ENCODE data around the gene CREB1. TPM values are rescaled to one million over a fixed set of nuclear protein-coding genes. Genes with fewer than 3 reads are reported as not detected.

CREB1 gene
- total and polyA plus RNA-seq, 4 donors, result 8.4 to 88.7 (median 35.7) TPM

DNA sequence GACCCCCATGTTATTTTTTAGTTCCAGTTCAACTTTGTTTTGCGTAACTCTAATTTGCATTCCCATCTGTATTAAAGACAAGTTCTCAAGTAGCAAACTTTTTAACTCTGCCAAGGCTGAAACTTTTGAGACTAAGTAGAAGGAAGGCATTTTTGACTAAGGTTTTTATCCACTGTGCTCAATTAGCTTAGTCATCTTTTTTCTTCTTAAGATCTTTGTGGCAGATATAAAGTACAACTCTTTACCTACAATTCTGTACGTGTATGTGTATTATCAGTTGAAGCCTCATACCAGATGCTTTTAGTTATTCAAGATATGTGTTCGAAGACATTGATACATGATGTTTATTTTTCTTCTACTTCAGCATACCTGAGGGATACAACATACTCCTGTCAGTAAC lies 41.6 kb downstream of the CREB1 start:
- ATAC-seq (ENCODE audit: low FRiP score) (no peak), DNase-seq (no peak)
- Histone ChIP-seq H3K27ac (ENCODE audit: low read depth in 1 of 2, low read length in 2 of 2) (no peak overlapping the region), H3K9me3 (ENCODE audit: control insufficient read depth, low read length) (no peaks in the 10 kb centered on the region), H3K4me3 (ENCODE audit: low read length in 2 of 2) (no peak overlapping the region), H3K4me1 (ENCODE audit: control insufficient read depth in 1 of 2, insufficient read depth in 2 of 2, low read length in 2 of 2) (no peaks in the 10 kb centered on the region), H3K27me3 (ENCODE audit: control insufficient read depth in 1 of 2, insufficient read depth in 2 of 2, low read length in 1 of 2) (no peaks in the 10 kb centered on the region), H3K36me3 (ENCODE audit: control insufficient read depth in 1 of 2, insufficient read depth in 2 of 2, low read length in 1 of 2) (peaks cover 0 to 4% of the 10 kb centered on the region in 2 donors)
- intact Hi-C loops (cut with DNase I), result no loop called here
- WGBS, 2 donors, result 86 to 87% methylated on average over 3 of the region's 3 CpGs

DNA sequence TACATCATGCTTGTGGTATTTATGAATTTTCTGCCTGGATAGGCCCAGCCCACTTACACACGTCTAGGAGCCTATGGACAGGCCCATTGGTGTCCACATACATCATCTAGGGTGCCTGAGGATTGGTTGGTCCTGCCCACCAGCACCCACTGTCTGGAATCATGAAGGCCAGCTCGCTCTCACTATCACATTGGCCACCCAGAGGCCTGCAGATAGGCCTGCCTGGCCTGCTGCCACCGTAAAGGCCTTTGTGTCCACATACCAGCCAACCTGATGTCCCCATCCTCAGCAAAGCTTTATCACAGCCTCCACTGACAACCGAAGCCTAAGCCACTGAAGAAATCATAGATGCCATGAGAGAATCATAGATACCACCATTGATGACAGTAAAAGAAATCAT lies 55.2 kb downstream of the CREB1 start:
- ATAC-seq (ENCODE audit: low FRiP score), result no peak
- no peaks in the 10 kb centered on the region for H3K4me1 ChIP-seq (ENCODE audit: control insufficient read depth in 1 of 2, insufficient read depth in 2 of 2, low read length in 2 of 2)

DNA sequence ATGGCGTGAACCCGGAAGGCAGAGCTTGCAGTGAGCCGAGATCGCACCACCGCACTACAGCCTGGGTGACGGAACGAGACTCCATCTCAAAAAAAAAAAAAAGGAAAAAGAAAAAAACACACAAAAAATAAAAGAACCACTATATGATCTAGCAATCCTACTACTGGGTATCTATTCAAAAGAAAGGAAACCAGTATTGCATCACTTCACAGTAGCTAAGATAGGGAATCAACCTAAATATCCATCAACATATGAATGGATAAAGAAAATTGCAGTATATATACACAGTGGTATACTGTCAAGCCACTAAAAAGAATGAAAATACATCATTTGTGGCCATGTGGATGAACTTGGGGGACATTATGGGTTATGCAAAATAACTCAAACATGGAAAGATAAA lies 57.5 kb downstream of the CREB1 start:
- no peak for ATAC-seq (ENCODE audit: low FRiP score)
- 98 to 99% methylated on average over 7 of the region's 7 CpGs for WGBS, 2 donors
- Histone ChIP-seq H3K27ac (ENCODE audit: low read depth in 1 of 2, low read length in 2 of 2) (no peak overlapping the region), H3K9me3 (ENCODE audit: control insufficient read depth, low read length) (no peaks in the 10 kb centered on the region), H3K4me3 (ENCODE audit: low read length in 2 of 2) (no peak overlapping the region), H3K4me1 (ENCODE audit: control insufficient read depth in 1 of 2, insufficient read depth in 2 of 2, low read length in 2 of 2) (no peaks in the 10 kb centered on the region), H3K36me3 (ENCODE audit: control insufficient read depth in 1 of 2, insufficient read depth in 2 of 2, low read length in 1 of 2) (peaks cover 3% of the 10 kb centered on the region in 2 donors), H3K27me3 (ENCODE audit: control insufficient read depth in 1 of 2, insufficient read depth in 2 of 2, low read length in 1 of 2) (no peaks in the 10 kb centered on the region)
- intact Hi-C loops (cut with DNase I), result no loop called here
- no peak for DNase-seq

More for the DNA sequence above, 55.2 kb downstream of the CREB1 start:
- Histone ChIP-seq H3K9me3 (ENCODE audit: control insufficient read depth, low read length) (no peaks in the 10 kb centered on the region), H3K4me3 (ENCODE audit: low read length in 2 of 2) (no peak overlapping the region), H3K36me3 (ENCODE audit: control insufficient read depth in 1 of 2, insufficient read depth in 2 of 2, low read length in 1 of 2) (peaks cover 3% of the 10 kb centered on the region in 2 donors), H3K27me3 (ENCODE audit: control insufficient read depth in 1 of 2, insufficient read depth in 2 of 2, low read length in 1 of 2) (no peaks in the 10 kb centered on the region), H3K27ac (ENCODE audit: low read depth in 1 of 2, low read length in 2 of 2) (no peak overlapping the region)
- no peak for DNase-seq
- WGBS, 2 donors, result 92 to 94% methylated on average over 4 of the region's 4 CpGs
- intact Hi-C loops (cut with DNase I), result no loop called here

DNA sequence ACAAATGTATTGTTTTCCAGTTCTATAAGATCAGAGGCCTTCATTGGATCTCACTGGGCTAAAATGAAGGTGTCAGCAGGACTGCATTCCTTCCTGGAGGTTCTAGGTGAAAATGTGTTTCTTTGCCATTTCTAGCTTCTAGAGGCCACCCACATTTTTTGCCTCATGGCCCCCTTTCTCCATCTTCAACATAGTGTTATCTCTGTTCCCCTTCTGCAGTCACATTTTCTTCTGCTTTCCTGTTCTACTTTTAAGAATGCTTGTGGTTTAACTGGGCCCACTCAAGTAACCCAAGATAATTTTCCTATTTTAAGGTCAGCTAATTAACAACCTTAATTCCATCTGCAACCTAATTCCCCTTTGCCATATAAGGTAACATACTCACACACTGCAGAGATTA lies 59.4 kb downstream of the CREB1 start:
- Histone ChIP-seq H3K36me3 (ENCODE audit: control insufficient read depth in 1 of 2, insufficient read depth in 2 of 2, low read length in 1 of 2) (peaks cover 3% of the 10 kb centered on the region in 2 donors), H3K27ac (ENCODE audit: low read depth in 1 of 2, low read length in 2 of 2) (no peak overlapping the region), H3K9me3 (ENCODE audit: control insufficient read depth, low read length) (no peaks in the 10 kb centered on the region), H3K4me3 (ENCODE audit: low read length in 2 of 2) (no peak overlapping the region), H3K4me1 (ENCODE audit: control insufficient read depth in 1 of 2, insufficient read depth in 2 of 2, low read length in 2 of 2) (no peaks in the 10 kb centered on the region), H3K27me3 (ENCODE audit: control insufficient read depth in 1 of 2, insufficient read depth in 2 of 2, low read length in 1 of 2) (no peaks in the 10 kb centered on the region)
- intact Hi-C loops (cut with DNase I), result no loop called here
- ATAC-seq (ENCODE audit: low FRiP score), result no peak
- DNase-seq, result no peak

DNA sequence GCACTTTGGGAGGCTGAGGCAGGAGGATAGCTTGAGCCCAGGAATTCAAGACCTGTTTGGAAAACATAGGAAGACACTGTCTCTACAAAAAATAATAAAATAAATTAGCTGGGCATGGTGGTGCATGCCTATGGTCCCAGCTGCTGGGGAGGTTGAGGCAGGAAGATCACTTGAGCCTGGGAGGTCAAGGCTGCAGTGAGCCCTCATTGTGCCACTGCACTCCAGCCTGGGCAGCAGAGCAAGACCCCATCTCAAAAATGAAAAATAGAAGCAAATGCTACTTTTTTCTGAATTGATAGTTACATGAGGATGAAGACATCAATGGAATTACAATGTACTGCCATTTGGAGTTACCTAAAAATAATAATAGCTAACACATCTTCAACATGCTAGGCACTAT lies 63.5 kb downstream of the CREB1 start:
- H3K27me3 ChIP-seq (ENCODE audit: control insufficient read depth in 1 of 2, insufficient read depth in 2 of 2, low read length in 1 of 2), result no peaks in the 10 kb centered on the region
- no peak for ATAC-seq (ENCODE audit: low FRiP score)
- H3K27ac ChIP-seq (ENCODE audit: low read depth in 1 of 2, low read length in 2 of 2), result no peak overlapping the region
- H3K9me3 ChIP-seq (ENCODE audit: control insufficient read depth, low read length), result no peaks in the 10 kb centered on the region
- peaks cover 0 to 4% of the 10 kb centered on the region in 2 donors for H3K36me3 ChIP-seq (ENCODE audit: control insufficient read depth in 1 of 2, insufficient read depth in 2 of 2, low read length in 1 of 2)
- H3K4me1 ChIP-seq (ENCODE audit: control insufficient read depth in 1 of 2, insufficient read depth in 2 of 2, low read length in 2 of 2), result no peaks in the 10 kb centered on the region
- no peak for DNase-seq
- intact Hi-C loops (cut with DNase I), result no loop called here
- H3K4me3 ChIP-seq (ENCODE audit: low read length in 2 of 2), result no peak overlapping the region

DNA sequence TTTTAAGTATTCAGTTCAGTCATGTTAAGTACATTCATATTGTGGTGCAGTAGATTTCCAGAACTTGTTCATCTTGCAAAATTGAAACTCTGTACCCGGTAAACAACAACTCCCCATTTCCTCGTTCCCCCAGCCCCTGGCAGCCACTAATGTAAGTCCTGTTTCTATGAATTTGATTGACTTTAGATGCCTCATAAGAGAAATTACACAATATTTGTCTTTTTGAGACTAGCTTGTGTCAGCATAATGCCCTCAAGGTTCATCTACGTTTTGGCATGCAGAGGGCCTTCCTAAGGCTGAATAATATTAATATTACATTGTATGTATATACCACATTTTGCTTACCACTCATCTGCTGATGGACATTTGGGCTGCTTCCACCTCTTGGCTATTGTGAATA lies 64.5 kb downstream of the CREB1 start:
- 84 to 91% methylated on average over 3 of the region's 3 CpGs for WGBS, 2 donors
- ATAC-seq (ENCODE audit: low FRiP score), result no peak
- Histone ChIP-seq H3K36me3 (ENCODE audit: control insufficient read depth in 1 of 2, insufficient read depth in 2 of 2, low read length in 1 of 2) (peaks cover 0 to 4% of the 10 kb centered on the region in 2 donors), H3K4me3 (ENCODE audit: low read length in 2 of 2) (no peak overlapping the region), H3K27me3 (ENCODE audit: control insufficient read depth in 1 of 2, insufficient read depth in 2 of 2, low read length in 1 of 2) (no peaks in the 10 kb centered on the region), H3K4me1 (ENCODE audit: control insufficient read depth in 1 of 2, insufficient read depth in 2 of 2, low read length in 2 of 2) (no peaks in the 10 kb centered on the region), H3K9me3 (ENCODE audit: control insufficient read depth, low read length) (no peaks in the 10 kb centered on the region), H3K27ac (ENCODE audit: low read depth in 1 of 2, low read length in 2 of 2) (no peak overlapping the region)
- DNase-seq, result no peak
- intact Hi-C loops (cut with DNase I), result no loop called here

DNA sequence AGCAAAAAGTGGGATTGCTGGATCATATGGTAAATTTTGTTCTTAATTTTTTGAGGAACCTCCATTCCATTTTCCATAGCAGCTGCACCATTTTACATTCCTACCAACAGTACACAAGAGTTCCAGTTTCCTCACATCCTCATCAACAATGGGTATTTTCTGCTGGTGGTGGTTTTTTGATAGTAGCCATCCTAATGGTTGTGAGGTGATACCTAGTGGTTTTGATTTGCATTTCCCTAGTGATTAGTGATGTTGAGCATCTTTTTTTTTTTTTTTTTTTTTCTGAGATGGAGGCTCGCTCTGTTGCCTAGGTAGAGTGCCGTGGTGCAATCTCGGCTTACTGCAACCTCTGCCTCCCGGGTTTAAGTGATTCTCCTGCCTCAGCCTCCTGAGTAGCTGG lies 65.0 kb downstream of the CREB1 start:
- peaks cover 0 to 4% of the 10 kb centered on the region in 2 donors for H3K36me3 ChIP-seq (ENCODE audit: control insufficient read depth in 1 of 2, insufficient read depth in 2 of 2, low read length in 1 of 2)
- no peak overlapping the region for H3K4me3 ChIP-seq (ENCODE audit: low read length in 2 of 2)
- no peaks in the 10 kb centered on the region for H3K4me1 ChIP-seq (ENCODE audit: control insufficient read depth in 1 of 2, insufficient read depth in 2 of 2, low read length in 2 of 2)
- no peaks in the 10 kb centered on the region for H3K9me3 ChIP-seq (ENCODE audit: control insufficient read depth, low read length)
- DNase-seq (no peak), ATAC-seq (ENCODE audit: low FRiP score) (no peak)
- intact Hi-C loops (cut with DNase I), result no loop called here
- 97 to 98% methylated on average over 4 of the region's 4 CpGs for WGBS, 2 donors
- no peak overlapping the region for H3K27ac ChIP-seq (ENCODE audit: low read depth in 1 of 2, low read length in 2 of 2)
- H3K27me3 ChIP-seq (ENCODE audit: control insufficient read depth in 1 of 2, insufficient read depth in 2 of 2, low read length in 1 of 2), result no peaks in the 10 kb centered on the region

DNA sequence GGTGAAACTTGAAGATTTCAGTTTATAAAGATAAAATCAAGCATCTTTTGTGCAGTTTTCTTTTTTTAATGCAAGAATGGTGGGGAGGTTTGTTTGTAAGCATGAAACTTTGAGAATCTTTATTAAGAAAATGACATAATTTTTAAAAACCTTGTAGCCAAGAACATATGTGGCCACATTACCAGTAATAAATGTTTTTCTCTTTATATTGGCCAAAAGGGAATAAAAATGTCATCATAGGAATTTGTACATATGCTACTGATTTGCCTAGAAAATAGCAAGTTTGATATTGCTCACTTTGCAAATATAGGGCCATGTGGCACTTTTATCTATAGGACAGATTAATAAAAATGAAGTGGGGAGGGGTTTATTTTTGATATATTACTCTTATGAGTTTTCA lies 69.9 kb downstream of the CREB1 start:
- peaks cover 0 to 4% of the 10 kb centered on the region in 2 donors for H3K36me3 ChIP-seq (ENCODE audit: control insufficient read depth in 1 of 2, insufficient read depth in 2 of 2, low read length in 1 of 2)
- intact Hi-C loops (cut with DNase I), result no loop called here
- H3K27me3 ChIP-seq (ENCODE audit: control insufficient read depth in 1 of 2, insufficient read depth in 2 of 2, low read length in 1 of 2), result no peaks in the 10 kb centered on the region
- H3K9me3 ChIP-seq (ENCODE audit: control insufficient read depth, low read length), result no peaks in the 10 kb centered on the region
- no peaks in the 10 kb centered on the region for H3K4me1 ChIP-seq (ENCODE audit: control insufficient read depth in 1 of 2, insufficient read depth in 2 of 2, low read length in 2 of 2)
- DNase-seq (no peak), ATAC-seq (ENCODE audit: low FRiP score) (no peak)
- no peak overlapping the region for H3K4me3 ChIP-seq (ENCODE audit: low read length in 2 of 2)
- no peak overlapping the region for H3K27ac ChIP-seq (ENCODE audit: low read depth in 1 of 2, low read length in 2 of 2)

DNA sequence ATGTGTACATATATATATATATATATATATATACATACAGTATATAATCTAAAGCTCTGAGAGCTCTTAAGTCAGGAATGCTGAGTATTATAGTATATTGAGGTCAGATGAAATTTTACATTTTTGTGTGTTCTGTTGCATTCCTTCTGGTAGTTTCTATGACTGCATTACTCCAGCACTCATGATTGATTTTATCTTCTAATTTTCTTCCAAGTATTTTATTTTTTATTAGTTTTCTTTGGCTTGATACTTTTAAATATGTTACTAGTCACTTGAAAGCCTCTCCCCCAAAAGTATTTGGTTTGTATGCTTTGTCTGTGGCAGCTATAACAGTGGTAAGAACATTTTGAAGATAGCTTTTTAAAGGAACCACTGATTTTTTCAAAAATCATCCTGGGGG lies 70.5 kb downstream of the CREB1 start:
- Histone ChIP-seq H3K4me3 (ENCODE audit: low read length in 2 of 2) (no peak overlapping the region), H3K27ac (ENCODE audit: low read depth in 1 of 2, low read length in 2 of 2) (no peak overlapping the region), H3K36me3 (ENCODE audit: control insufficient read depth in 1 of 2, insufficient read depth in 2 of 2, low read length in 1 of 2) (peaks cover 0 to 4% of the 10 kb centered on the region in 2 donors), H3K9me3 (ENCODE audit: control insufficient read depth, low read length) (no peaks in the 10 kb centered on the region), H3K27me3 (ENCODE audit: control insufficient read depth in 1 of 2, insufficient read depth in 2 of 2, low read length in 1 of 2) (no peaks in the 10 kb centered on the region), H3K4me1 (ENCODE audit: control insufficient read depth in 1 of 2, insufficient read depth in 2 of 2, low read length in 2 of 2) (no peaks in the 10 kb centered on the region)
- no peak for DNase-seq
- no peak for ATAC-seq (ENCODE audit: low FRiP score)
- intact Hi-C loops (cut with DNase I), result no loop called here

All from aorta (tissue), 5 donors.